ENCODE results near the gene PPP1CA. TPM values are rescaled to one million over a fixed set of nuclear protein-coding genes. Genes with fewer than 3 reads are reported as not detected.

PPP1CA gene
- total RNA-seq, result 141 and 253 TPM in 2 replicates

GRCh38 chr11:67401495-67402191 is at the start of gene PPP1CA:
Gene PPP1CA (minus strand): TSS chr11:67401858. CDS start chr11:67401782, 76 bp downstream.

GRCh38 chr11:67437082-67437808 is 35.6 kb upstream of the PPP1CA start, which contains the start of gene PTPRCAP:
Gene PTPRCAP (minus strand): TSS chr11:67437682. CDS start chr11:67437619, 63 bp downstream.

GRCh38 chr11:67428052-67429001 is 26.7 kb upstream of the PPP1CA start, which contains the start of gene RPS6KB2:
Gene RPS6KB2 (plus strand): TSS chr11:67428494. CDS start chr11:67428546, 52 bp downstream.

GRCh38 chr11:67415501-67416304 is 14.0 kb upstream of the PPP1CA start, which contains the start of gene CARNS1:
Gene CARNS1 (plus strand): TSS chr11:67415678. CDS start chr11:67416200, 522 bp downstream.

GRCh38 chr11:67391304-67392182 is 10.1 kb downstream of the PPP1CA start, which contains the start of gene RAD9A:
Gene RAD9A (plus strand): TSS chr11:67391986. CDS start chr11:67392045, 59 bp downstream.

GRCh38 chr11:67372993-67373647 is 28.5 kb downstream of the PPP1CA start, which contains the start of gene CLCF1:
Gene CLCF1 (minus strand): TSS chr11:67373598. CDS start chr11:67373539, 59 bp downstream.

GRCh38 chr11:67353317-67354074 is 48.2 kb downstream of the PPP1CA start, which contains the start of gene POLD4:
Gene POLD4 (minus strand): TSS chr11:67353546. CDS start chr11:67353399, 147 bp downstream.

Other genes with a start within 250 kb of the PPP1CA start
- 38.7 and 39.6 TPM in 2 replicates for gene GRK2, start 135.4 kb downstream of the PPP1CA start, total RNA-seq
- gene ANKRD13D, start 112.6 kb downstream of the PPP1CA start, total RNA-seq, result 20.9 and 27.4 TPM in 2 replicates
- gene SSH3, start 98.3 kb downstream of the PPP1CA start, total RNA-seq, result 17.8 and 26.7 TPM in 2 replicates
- gene POLD4, start 48.3 kb downstream of the PPP1CA start, total RNA-seq, result 73.8 and 239 TPM in 2 replicates
- gene CLCF1, start 28.3 kb downstream of the PPP1CA start, total RNA-seq, result 10.0 and 10.4 TPM in 2 replicates
- gene RAD9A, start 9.9 kb downstream of the PPP1CA start, total RNA-seq, result 8.4 and 10.8 TPM in 2 replicates
- not detected in 2 replicates for gene TBC1D10C, start 2.2 kb upstream of the PPP1CA start, total RNA-seq
- gene CARNS1, start 13.8 kb upstream of the PPP1CA start, total RNA-seq, result 0.88 TPM in 1 of 2 replicates, not detected in the other
- gene RPS6KB2, start 26.6 kb upstream of the PPP1CA start, total RNA-seq, result 49.5 and 61.2 TPM in 2 replicates
- gene PTPRCAP, start 35.8 kb upstream of the PPP1CA start, total RNA-seq, result 1.9 TPM in 1 of 2 replicates, not detected in the other
- gene CORO1B, start 41.6 kb upstream of the PPP1CA start, total RNA-seq, result 86.8 and 95.6 TPM in 2 replicates
- not detected in 2 replicates for gene GPR152, start 50.9 kb upstream of the PPP1CA start, total RNA-seq
- not detected in 2 replicates for gene CABP4, start 53.5 kb upstream of the PPP1CA start, total RNA-seq
- 46.4 and 55.7 TPM in 2 replicates for gene TMEM134, start 67.4 kb upstream of the PPP1CA start, total RNA-seq
- 70.7 and 120 TPM in 2 replicates for gene AIP, start 81.2 kb upstream of the PPP1CA start, total RNA-seq
- 32.7 and 33.9 TPM in 2 replicates for gene PITPNM1, start 103.5 kb upstream of the PPP1CA start, total RNA-seq
- 36.5 and 68.4 TPM in 2 replicates for gene CDK2AP2, start 106.3 kb upstream of the PPP1CA start, total RNA-seq
- gene CABP2, start 121.6 kb upstream of the PPP1CA start, total RNA-seq, result not detected in 2 replicates
- gene GSTP1, start 182.0 kb upstream of the PPP1CA start, total RNA-seq, result 722 and 2,244 TPM in 2 replicates
- gene NDUFV1, start 205.1 kb upstream of the PPP1CA start, total RNA-seq, result 189 and 203 TPM in 2 replicates
- 6.2 and 15.9 TPM in 2 replicates for gene NUDT8, start 228.1 kb upstream of the PPP1CA start, total RNA-seq
- gene TBX10, start 237.9 kb upstream of the PPP1CA start, total RNA-seq, result not detected in 2 replicates
- gene ACY3, start 248.9 kb upstream of the PPP1CA start, total RNA-seq, result not detected in 2 replicates